BLaER1 treated with 17β-estradiol and CSF1 and Interleukin-3, amounts not matched to agents 10 nM and 100 nM (cell line): ENCODE results near the gene CBR1.

ENCODE experiments used
- H3K27ac ChIP-seq, 11 experiments: shearing (Covaris generic); formaldehyde crosslinking; 2 replicates each; pipeline ENCODE4 v1.8.1; 2022
- H3K27me3 ChIP-seq, 11 experiments: shearing (Covaris generic); formaldehyde crosslinking; 2 replicates each; pipeline ENCODE4 v1.8.1; 2022
- H3K36me3 ChIP-seq, 11 experiments: shearing (Covaris generic); formaldehyde crosslinking; 2 replicates each; pipeline ENCODE4 v1.8.1; 2022
- H3K4me1 ChIP-seq, 10 experiments: shearing (Covaris generic); formaldehyde crosslinking; 2 replicates each; pipeline ENCODE4 v1.8.1; 2022
- H3K4me2 ChIP-seq, 11 experiments: shearing (Covaris generic); formaldehyde crosslinking; 2 replicates each; pipeline ENCODE4 v1.8.1; 2022
- H3K4me3 ChIP-seq, 10 experiments: shearing (Covaris generic); formaldehyde crosslinking; 2 replicates each; pipeline ENCODE4 v1.8.1; 2022
- H3K9ac ChIP-seq, 11 experiments: shearing (Covaris generic); formaldehyde crosslinking; 2 replicates each; pipeline ENCODE4 v1.8.1; 2022
- H3K9me3 ChIP-seq, 11 experiments: shearing (Covaris generic); formaldehyde crosslinking; replicated peaks in 1 of 11; 2 replicates each; pipeline ENCODE4 v1.8.1; 2022
- H4K20me1 ChIP-seq, 11 experiments: shearing (Covaris generic); formaldehyde crosslinking; 2 replicates each; pipeline ENCODE4 v1.8.1; 2022
- Cebpa-rat ChIP-seq, 11 experiments: shearing (Covaris generic); IDR thresholded peaks; 2 replicates each; pipeline ENCODE4 v1.8.1; 2022

CBR1 gene

DNA sequence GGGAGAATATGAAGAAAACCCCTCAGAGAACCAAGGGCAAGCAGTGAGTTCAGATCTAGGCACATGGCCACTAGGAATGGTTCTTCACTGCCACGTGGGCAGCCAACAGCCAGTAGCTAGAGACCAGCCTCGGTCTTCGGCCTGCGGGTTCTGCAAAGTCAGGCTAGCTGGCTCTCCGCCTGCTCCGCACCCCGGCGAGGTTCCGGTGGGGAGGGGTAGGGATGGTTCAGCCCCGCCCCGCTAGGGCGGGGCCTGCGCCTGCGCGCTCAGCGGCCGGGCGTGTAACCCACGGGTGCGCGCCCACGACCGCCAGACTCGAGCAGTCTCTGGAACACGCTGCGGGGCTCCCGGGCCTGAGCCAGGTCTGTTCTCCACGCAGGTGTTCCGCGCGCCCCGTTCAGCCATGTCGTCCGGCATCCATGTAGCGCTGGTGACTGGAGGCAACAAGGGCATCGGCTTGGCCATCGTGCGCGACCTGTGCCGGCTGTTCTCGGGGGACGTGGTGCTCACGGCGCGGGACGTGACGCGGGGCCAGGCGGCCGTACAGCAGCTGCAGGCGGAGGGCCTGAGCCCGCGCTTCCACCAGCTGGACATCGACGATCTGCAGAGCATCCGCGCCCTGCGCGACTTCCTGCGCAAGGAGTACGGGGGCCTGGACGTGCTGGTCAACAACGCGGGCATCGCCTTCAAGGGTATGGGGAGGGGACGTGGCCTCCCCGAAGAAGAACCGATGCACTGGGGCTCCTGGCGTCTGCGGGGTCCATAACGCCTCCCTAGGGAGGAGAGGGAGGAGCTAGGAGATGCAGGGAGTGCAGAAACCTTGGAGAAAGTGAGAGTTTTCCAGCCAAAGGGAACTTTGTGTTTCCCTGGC, at the start of gene CBR1:
Gene CBR1 (plus strand): TSS at position 312 of the 871 bp plus-strand sequence. CDS start 92 bp downstream, at position 404.
- Histone ChIP-seq H3K27ac (peak within 1 kb of the TSS; percentile 32 to 77 (median 69); a peak in 21 of 22 replicates), H3K4me1 (peaks cover 8 to 39% (median 26%) of the 10 kb centered on the region in 10 experiments; a peak in 18 of 20 replicates), H3K4me2 (peak within 1 kb of the TSS; percentile 77 to 98 (median 91)), H3K36me3 (peaks cover 19 to 33% (median 24%) of the 10 kb centered on the region in 11 experiments), H3K9ac (peak within 1 kb of the TSS; percentile 68 to 84 (median 78)), H4K20me1 (no peaks in the 10 kb centered on the region), H3K9me3 (peaks cover 23 to 44% (median 27%) of the 10 kb centered on the region in 11 experiments), H3K27me3 (no peaks in the 10 kb centered on the region), H3K4me3 (peak within 1 kb of the TSS; percentile 62 to 82 (median 76))
- no peak for TF ChIP-seq Cebpa-rat (IDR thresholded peaks at IDR 0.05)

GRCh38 chr21:36021251-36021837, 48.5 kb upstream of the CBR1 start:
- no peak for TF ChIP-seq Cebpa-rat (IDR thresholded peaks at IDR 0.05)
- no peak overlapping the region for H3K27ac ChIP-seq
- H4K20me1 ChIP-seq = no peaks in the 10 kb centered on the region
- no peaks in the 10 kb centered on the region for H3K27me3 ChIP-seq
- no peak overlapping the region for H3K4me3 ChIP-seq
- H3K4me1 ChIP-seq = peaks cover 0 to 7% (median 0%) of the 10 kb centered on the region in 10 experiments; a peak in 3 of 20 replicates
- no peak overlapping the region for H3K4me2 ChIP-seq
- no peaks in the 10 kb centered on the region for H3K9me3 ChIP-seq
- H3K36me3 ChIP-seq = no peaks in the 10 kb centered on the region
- H3K9ac ChIP-seq = no peak overlapping the region

GRCh38 chr21:36022427-36023091, 47.3 kb upstream of the CBR1 start:
- H3K4me3 ChIP-seq = no peak overlapping the region
- no peaks in the 10 kb centered on the region for H3K27me3 ChIP-seq
- H3K4me1 ChIP-seq = peaks cover 0 to 7% (median 0%) of the 10 kb centered on the region in 10 experiments; a peak in 3 of 20 replicates
- no peaks in the 10 kb centered on the region for H3K36me3 ChIP-seq
- no peak for TF ChIP-seq Cebpa-rat (IDR thresholded peaks at IDR 0.05)
- no peaks in the 10 kb centered on the region for H4K20me1 ChIP-seq
- no peaks in the 10 kb centered on the region for H3K9me3 ChIP-seq
- H3K27ac ChIP-seq = no peak overlapping the region
- H3K9ac ChIP-seq = no peak overlapping the region
- H3K4me2 ChIP-seq = no peak overlapping the region; a peak in 1 of 22 replicates

GRCh38 chr21:36023092-36023480, 46.7 kb upstream of the CBR1 start:
- Histone ChIP-seq H3K27ac (no peak overlapping the region), H3K9ac (no peak overlapping the region), H3K4me1 (peaks cover 0 to 7% (median 0%) of the 10 kb centered on the region in 10 experiments; a peak in 3 of 20 replicates), H3K4me3 (no peak overlapping the region), H4K20me1 (no peaks in the 10 kb centered on the region), H3K27me3 (no peaks in the 10 kb centered on the region), H3K9me3 (no peaks in the 10 kb centered on the region), H3K4me2 (no peak overlapping the region), H3K36me3 (no peaks in the 10 kb centered on the region)
- TF ChIP-seq Cebpa-rat (IDR thresholded peaks at IDR 0.05) = no peak

- Histone ChIP-seq H3K27ac (no peak overlapping the region), H4K20me1 (0 out of 22 replicates have a peak, but pooled peaks cover 0 to 10% (median 0%) of the 10 kb centered on the region in 11 experiments), H3K4me2 (no peak overlapping the region), H3K36me3 (no peaks in the 10 kb centered on the region), H3K27me3 (no peaks in the 10 kb centered on the region), H3K9me3 (no peaks in the 10 kb centered on the region), H3K9ac (no peak overlapping the region), H3K4me3 (no peak overlapping the region), H3K4me1 (peaks cover 0 to 7% (median 0%) of the 10 kb centered on the region in 10 experiments; a peak in 3 of 20 replicates)
- no peak for TF ChIP-seq Cebpa-rat (IDR thresholded peaks at IDR 0.05)
Observed at GRCh38 chr21:36024782-36025181, 45.0 kb upstream of the CBR1 start.

DNA sequence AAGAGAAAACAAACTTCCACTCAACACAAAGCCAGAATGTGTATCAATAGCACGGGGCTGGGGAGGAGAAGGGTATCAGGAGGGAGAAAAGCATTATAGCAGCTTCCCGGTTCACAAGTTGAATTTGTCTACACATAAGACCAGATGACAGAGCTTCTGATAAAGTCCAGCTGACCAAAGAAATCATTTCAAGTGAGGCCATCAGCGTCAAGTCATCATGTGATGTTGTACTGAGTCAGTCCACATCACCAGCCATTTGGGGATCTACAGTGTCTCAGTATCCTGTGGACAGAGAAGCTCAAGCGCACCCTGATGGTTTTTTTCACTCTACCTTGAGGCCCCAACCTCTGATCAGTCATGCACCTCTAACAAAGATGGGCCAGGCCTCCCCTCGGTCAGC, 42.5 kb upstream of the CBR1 start:
- no peak for TF ChIP-seq Cebpa-rat (IDR thresholded peaks at IDR 0.05)
- no peak overlapping the region for H3K4me2 ChIP-seq
- H3K9ac ChIP-seq = no peak overlapping the region
- H4K20me1 ChIP-seq = peaks cover 0 to 14% (median 0%) of the 10 kb centered on the region in 11 experiments; a peak in 1 of 22 replicates
- H3K27ac ChIP-seq = no peak overlapping the region
- H3K36me3 ChIP-seq = no peaks in the 10 kb centered on the region
- no peak overlapping the region for H3K4me3 ChIP-seq
- no peaks in the 10 kb centered on the region for H3K27me3 ChIP-seq
- H3K9me3 ChIP-seq = no peaks in the 10 kb centered on the region
- peaks cover 0 to 7% (median 0%) of the 10 kb centered on the region in 10 experiments; a peak in 3 of 20 replicates for H3K4me1 ChIP-seq

DNA sequence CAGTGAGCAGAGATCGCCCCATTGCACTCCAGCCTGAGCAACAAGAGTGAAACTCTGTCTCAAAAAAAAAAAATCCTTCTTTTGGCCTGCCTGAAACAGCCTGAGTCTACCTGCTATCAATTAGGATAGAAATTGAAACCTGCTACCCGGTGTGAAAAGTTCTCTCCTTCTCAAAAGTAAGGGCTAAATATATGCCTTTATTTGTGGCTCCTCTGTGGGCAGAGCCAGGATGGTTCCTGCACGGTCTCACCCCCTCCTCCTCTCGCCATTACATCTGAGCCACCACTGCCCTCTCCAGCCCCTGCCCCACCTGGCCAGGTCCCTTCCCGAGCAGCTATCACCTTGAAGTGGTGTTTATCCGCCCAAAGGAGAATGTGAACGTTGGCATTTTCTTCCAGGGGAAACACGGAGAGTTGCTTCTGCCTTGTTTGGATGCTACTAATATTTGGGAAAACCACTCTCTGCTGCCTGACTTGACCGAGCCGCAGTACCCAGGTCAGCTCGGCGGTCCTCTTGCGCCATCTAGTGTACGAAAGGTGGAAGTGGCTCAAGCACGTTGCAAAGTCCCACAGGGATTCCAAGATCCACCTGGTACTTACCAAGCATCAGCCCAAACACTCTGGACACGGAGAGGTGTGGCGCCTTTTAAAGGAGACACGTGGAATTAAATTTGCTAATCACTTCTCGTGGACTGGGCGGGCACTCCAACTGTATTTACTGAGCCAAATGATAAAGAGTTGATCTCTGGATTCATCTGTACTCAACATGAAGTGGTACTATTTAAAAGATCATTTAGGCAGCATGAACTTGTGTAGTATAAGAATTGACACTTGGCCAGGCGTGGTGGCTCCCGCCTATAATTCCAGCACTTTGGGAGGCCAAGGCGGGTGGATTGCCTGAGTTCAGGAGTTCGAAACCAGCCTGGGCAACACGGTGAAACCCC, 41.4 kb upstream of the CBR1 start:
- TF ChIP-seq Cebpa-rat (IDR thresholded peaks at IDR 0.05) = no peak
- Histone ChIP-seq H4K20me1 (peaks cover 0 to 14% (median 0%) of the 10 kb centered on the region in 11 experiments; a peak in 2 of 22 replicates), H3K27me3 (no peaks in the 10 kb centered on the region), H3K4me1 (peaks cover 0 to 3% (median 0%) of the 10 kb centered on the region in 10 experiments; a peak in 1 of 20 replicates), H3K9me3 (no peaks in the 10 kb centered on the region), H3K27ac (no peak overlapping the region), H3K4me3 (no peak overlapping the region), H3K4me2 (no peak overlapping the region), H3K36me3 (peaks cover 0 to 1% (median 0%) of the 10 kb centered on the region in 11 experiments; a peak in 1 of 22 replicates), H3K9ac (no peak overlapping the region)

DNA sequence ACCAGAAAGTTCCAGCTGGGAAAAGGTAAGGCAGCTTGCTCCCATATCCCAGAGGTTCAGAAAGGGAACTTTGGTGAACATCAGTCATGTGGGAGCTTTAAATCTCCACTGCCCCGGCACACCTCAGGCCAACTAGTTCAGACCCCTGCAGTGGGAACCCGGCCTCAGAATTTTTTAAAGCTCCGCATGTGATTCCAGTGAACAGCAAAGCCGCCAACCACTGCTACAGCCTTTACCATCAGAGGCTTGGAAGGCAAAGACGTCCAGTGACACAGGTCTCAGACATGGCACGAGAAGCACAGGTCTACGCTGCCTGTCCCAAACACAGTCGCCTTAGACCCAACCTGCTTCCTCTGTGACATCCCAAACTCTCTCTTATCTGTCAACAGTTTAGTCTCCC, 40.5 kb upstream of the CBR1 start:
- Histone ChIP-seq H3K9me3 (no peaks in the 10 kb centered on the region), H3K4me3 (no peak overlapping the region), H3K9ac (no peak overlapping the region), H4K20me1 (peaks cover 0 to 14% (median 0%) of the 10 kb centered on the region in 11 experiments; a peak in 2 of 22 replicates), H3K4me2 (no peak overlapping the region), H3K4me1 (peaks cover 0 to 3% (median 0%) of the 10 kb centered on the region in 10 experiments; a peak in 1 of 20 replicates), H3K27me3 (no peaks in the 10 kb centered on the region), H3K27ac (no peak overlapping the region), H3K36me3 (peaks cover 0 to 11% (median 4%) of the 10 kb centered on the region in 11 experiments; a peak in 16 of 22 replicates)
- no peak for TF ChIP-seq Cebpa-rat (IDR thresholded peaks at IDR 0.05)
